ENCODE results near the gene NINJ2.

DNA sequence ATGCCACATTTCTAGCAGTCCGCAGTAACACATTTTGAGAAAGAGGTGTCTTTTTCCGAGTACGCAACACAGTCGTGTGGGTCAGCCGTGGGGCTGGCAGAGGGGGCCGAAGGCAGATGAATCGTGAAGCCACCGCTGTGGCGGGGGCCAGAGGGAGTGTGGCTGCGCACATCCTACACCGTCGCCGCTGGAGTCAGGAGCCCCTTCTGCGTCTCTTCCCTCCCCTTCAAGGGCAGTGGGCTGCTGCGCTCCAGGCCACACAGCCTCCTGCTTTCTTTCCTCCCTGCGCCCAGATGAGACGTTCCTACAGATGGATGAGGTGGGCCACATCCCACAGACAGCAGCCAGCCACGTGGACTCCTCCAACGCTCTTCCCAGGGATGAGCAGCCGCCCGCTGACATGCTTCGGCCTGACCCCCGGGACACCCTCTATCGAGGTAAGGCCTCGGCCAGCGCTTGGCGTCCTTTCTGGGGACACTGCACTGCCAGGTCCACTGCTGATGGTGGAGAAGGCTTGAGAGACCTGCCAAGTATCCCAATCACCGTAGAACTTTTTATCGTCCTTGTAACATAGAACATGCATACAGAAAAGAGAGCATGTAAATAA, 113.7 kb downstream of the NINJ2 start:
- TF ChIP-seq, protein P1, sequence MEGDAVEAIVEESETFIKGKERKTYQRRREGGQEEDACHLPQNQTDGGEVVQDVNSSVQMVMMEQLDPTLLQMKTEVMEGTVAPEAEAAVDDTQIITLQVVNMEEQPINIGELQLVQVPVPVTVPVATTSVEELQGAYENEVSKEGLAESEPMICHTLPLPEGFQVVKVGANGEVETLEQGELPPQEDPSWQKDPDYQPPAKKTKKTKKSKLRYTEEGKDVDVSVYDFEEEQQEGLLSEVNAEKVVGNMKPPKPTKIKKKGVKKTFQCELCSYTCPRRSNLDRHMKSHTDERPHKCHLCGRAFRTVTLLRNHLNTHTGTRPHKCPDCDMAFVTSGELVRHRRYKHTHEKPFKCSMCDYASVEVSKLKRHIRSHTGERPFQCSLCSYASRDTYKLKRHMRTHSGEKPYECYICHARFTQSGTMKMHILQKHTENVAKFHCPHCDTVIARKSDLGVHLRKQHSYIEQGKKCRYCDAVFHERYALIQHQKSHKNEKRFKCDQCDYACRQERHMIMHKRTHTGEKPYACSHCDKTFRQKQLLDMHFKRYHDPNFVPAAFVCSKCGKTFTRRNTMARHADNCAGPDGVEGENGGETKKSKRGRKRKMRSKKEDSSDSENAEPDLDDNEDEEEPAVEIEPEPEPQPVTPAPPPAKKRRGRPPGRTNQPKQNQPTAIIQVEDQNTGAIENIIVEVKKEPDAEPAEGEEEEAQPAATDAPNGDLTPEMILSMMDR (IDR thresholded peaks at IDR 0.05 in 8 of 11, conservative IDR thresholded peaks at IDR 0.05 in 3 of 11): no peak
- no peak for TF ChIP-seq POLR2A (IDR thresholded peaks at IDR 0.05)
